OCI-LY7 (cell line): ENCODE results near the gene EMC8.

Experiments used
- CTCF ChIP-seq: fragments of 200-600 bp; sonication (generic); conservative IDR thresholded peaks from 2 replicates; pipeline ENCODE4 v1.5.1; 2014; ENCODE audit warnings: mild to moderate bottlenecking, antibody characterized with exemption, low read length, moderate library complexity, mixed read lengths
- EZH2phosphoT487 ChIP-seq: fragments of 200-600 bp; sonication (generic); IDR thresholded peaks from 2 replicates; pipeline ENCODE4 v1.6.1; 2018; ENCODE audit warnings: low read depth, borderline replicate concordance, mild to moderate bottlenecking, mixed run types, antibody characterized with exemption, low read length, moderate library complexity, mixed read lengths

DNA sequence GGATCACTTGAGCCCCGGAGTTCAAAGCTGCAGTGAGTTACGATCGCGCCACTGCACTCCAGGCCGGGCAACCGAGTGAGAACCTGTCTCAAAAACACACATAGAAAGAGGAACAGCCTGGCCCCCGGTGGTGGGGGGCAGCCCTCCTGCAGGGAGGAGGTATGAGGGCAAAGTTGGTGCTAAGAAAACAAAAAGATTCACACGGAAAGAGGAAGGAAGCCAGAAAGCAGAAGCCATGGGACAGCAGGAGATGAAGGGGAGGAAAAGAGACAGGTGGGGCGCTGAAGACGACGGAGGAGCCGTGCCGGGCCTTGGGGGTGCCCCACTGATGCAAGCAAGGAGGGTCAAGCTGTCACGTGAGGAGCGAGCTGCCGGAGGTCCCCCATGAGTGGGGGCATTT, 40.2 kb downstream of the EMC8 start:
- no peak for TF ChIP-seq CTCF
- no peak for TF ChIP-seq EZH2phosphoT487
